Pulmonary artery endothelial cell (primary cell): ENCODE measurements around the gene PCDHGB1. TPM values are rescaled to one million over a fixed set of nuclear protein-coding genes. Genes with fewer than 3 reads are reported as not detected.
"Not testable (repeated sequence)": the region's sequence is repeated elsewhere in the genome, so short reads cannot be mapped to it uniquely, and the experiment has no call there.

Experiments
- DNase-seq: peaks from one replicate; pipeline ENCODE4 v3.0.0-alpha.2; 2011; ENCODE audit warnings: low read depth, low spot score
- total RNA-seq: library from RNA; depleted of rRNA; stranded (reverse); fragments of >200 nt; gene quantifications from 2 replicates; pipeline ENCODE4 v1.2.3, GENCODE V29; 2014

PCDHGB1 gene
- total RNA-seq, 1 donor from 2014 or later, result 0.59 TPM

GRCh38 chr5:141382469-141383294 lies 32.8 kb downstream of the PCDHGB1 start, which contains the start of gene PCDHGA7:
Gene PCDHGA7 (plus strand): TSS chr5:141382742. CDS start chr5:141382900, 158 bp downstream.
- no peak for DNase-seq

GRCh38 chr5:141383345-141383744 lies 33.4 kb downstream of the PCDHGB1 start:
- DNase-seq, result no peak

- no peak for DNase-seq
These were observed 34.8 kb downstream of the PCDHGB1 start for GRCh38 chr5:141384471-141385267.

GRCh38 chr5:141387557-141388311 lies 37.8 kb downstream of the PCDHGB1 start, which contains the start of gene PCDHGB4:
Gene PCDHGB4 (plus strand): TSS chr5:141387698. CDS start chr5:141387885, 187 bp downstream.
- not testable (repeated sequence) for DNase-seq

- DNase-seq, result no peak
These were observed 38.8 kb downstream of the PCDHGB1 start for GRCh38 chr5:141388661-141389060.

GRCh38 chr5:141389153-141390042 lies 39.5 kb downstream of the PCDHGB1 start:
- no peak for DNase-seq

- no peak for DNase-seq
These were observed 42.7 kb downstream of the PCDHGB1 start, which contains the start of gene PCDHGA8 for GRCh38 chr5:141392429-141393198. Gene PCDHGA8 (plus strand): TSS chr5:141392633. CDS start chr5:141392814, 181 bp downstream.

- no peak for DNase-seq
These were observed 43.4 kb downstream of the PCDHGB1 start for GRCh38 chr5:141393267-141393666.

- not testable (repeated sequence) for DNase-seq
These were observed 44.7 kb downstream of the PCDHGB1 start for GRCh38 chr5:141394401-141395187.

GRCh38 chr5:141397756-141398551 lies 48.1 kb downstream of the PCDHGB1 start, which contains the start of gene PCDHGB5:
Gene PCDHGB5 (plus strand): TSS chr5:141397947. CDS start chr5:141398128, 181 bp downstream.
- not testable (repeated sequence) for DNase-seq

GRCh38 chr5:141398608-141399007 lies 48.7 kb downstream of the PCDHGB1 start:
- no peak for DNase-seq

- DNase-seq, result no peak
These were observed 49.8 kb downstream of the PCDHGB1 start for GRCh38 chr5:141399555-141400258.

Other genes starting within 250 kb of the PCDHGB1 start
- gene PCDHB3, start 249.6 kb upstream of the PCDHGB1 start, total RNA-seq, result 0.20 and 0.35 TPM in 2 replicates
- 0.04 and 0.07 TPM in 2 replicates for gene PCDHB4, start 228.3 kb upstream of the PCDHGB1 start, total RNA-seq
- gene PCDHB5, start 214.9 kb upstream of the PCDHGB1 start, total RNA-seq, result 0.39 and 0.53 TPM in 2 replicates
- gene PCDHB6, start 200.0 kb upstream of the PCDHGB1 start, total RNA-seq, result 0.04 and 0.07 TPM in 2 replicates
- gene PCDHB7, start 177.5 kb upstream of the PCDHGB1 start, total RNA-seq, result 0.28 and 0.40 TPM in 2 replicates
- 0.04 and 0.07 TPM in 2 replicates for gene PCDHB8, start 172.3 kb upstream of the PCDHGB1 start, total RNA-seq
- under 0.01 and 0.13 TPM in 2 replicates for gene PCDHB16, start 167.7 kb upstream of the PCDHGB1 start, total RNA-seq
- gene PCDHB9, start 162.9 kb upstream of the PCDHGB1 start, total RNA-seq, result 0.04 and 0.07 TPM in 2 replicates
- 0.33 and 0.46 TPM in 2 replicates for gene PCDHB10, start 157.7 kb upstream of the PCDHGB1 start, total RNA-seq
- gene PCDHB11, start 150.5 kb upstream of the PCDHGB1 start, total RNA-seq, result 0.13 and 0.25 TPM in 2 replicates
- gene PCDHB12, start 141.4 kb upstream of the PCDHGB1 start, total RNA-seq, result 0.21 and 0.33 TPM in 2 replicates
- gene PCDHB13, start 136.2 kb upstream of the PCDHGB1 start, total RNA-seq, result 0.33 and 0.99 TPM in 2 replicates
- 0.53 and 0.78 TPM in 2 replicates for gene PCDHB14, start 126.8 kb upstream of the PCDHGB1 start, total RNA-seq
- gene PCDHB15, start 104.7 kb upstream of the PCDHGB1 start, total RNA-seq, result 0.26 and 0.95 TPM in 2 replicates
- gene SLC25A2, start 46.0 kb upstream of the PCDHGB1 start, total RNA-seq, result 0.13 and 0.32 TPM in 2 replicates
- gene TAF7, start 29.3 kb upstream of the PCDHGB1 start, total RNA-seq, result 70.7 and 109 TPM in 2 replicates
- gene PCDHGA1, start 19.6 kb upstream of the PCDHGB1 start, total RNA-seq, result 0.20 and 0.28 TPM in 2 replicates
- gene PCDHGA2, start 11.3 kb upstream of the PCDHGB1 start, total RNA-seq, result 0.79 and 0.92 TPM in 2 replicates
- gene PCDHGA3, start 6.3 kb upstream of the PCDHGB1 start, total RNA-seq, result 0.21 and 0.26 TPM in 2 replicates
- 2.0 and 3.5 TPM in 2 replicates for gene PCDHGA4, start 4.9 kb downstream of the PCDHGB1 start, total RNA-seq
- 1.3 TPM in 2 replicates for gene PCDHGB2, start 9.9 kb downstream of the PCDHGB1 start, total RNA-seq
- gene PCDHGA5, start 14.1 kb downstream of the PCDHGB1 start, total RNA-seq, result 0.35 and 0.40 TPM in 2 replicates
- 1.3 and 1.6 TPM in 2 replicates for gene PCDHGB3, start 20.1 kb downstream of the PCDHGB1 start, total RNA-seq
- gene PCDHGA6, start 23.8 kb downstream of the PCDHGB1 start, total RNA-seq, result 1.3 and 1.4 TPM in 2 replicates
- gene PCDHGA7, start 32.6 kb downstream of the PCDHGB1 start, total RNA-seq, result 0.59 and 0.95 TPM in 2 replicates
- gene PCDHGB4, start 37.6 kb downstream of the PCDHGB1 start, total RNA-seq, result 9.3 and 12.4 TPM in 2 replicates
- 0.46 and 0.95 TPM in 2 replicates for gene PCDHGA8, start 42.5 kb downstream of the PCDHGB1 start, total RNA-seq
- gene PCDHGB5, start 47.8 kb downstream of the PCDHGB1 start, total RNA-seq, result 8.7 and 12.3 TPM in 2 replicates
- 1.2 and 1.8 TPM in 2 replicates for gene PCDHGA9, start 52.7 kb downstream of the PCDHGB1 start, total RNA-seq
- gene PCDHGB6, start 57.9 kb downstream of the PCDHGB1 start, total RNA-seq, result 2.0 and 2.1 TPM in 2 replicates
- gene PCDHGA10, start 62.9 kb downstream of the PCDHGB1 start, total RNA-seq, result 3.1 and 4.0 TPM in 2 replicates
- gene PCDHGB7, start 67.6 kb downstream of the PCDHGB1 start, total RNA-seq, result 4.8 and 6.1 TPM in 2 replicates
- gene PCDHGA11, start 71.0 kb downstream of the PCDHGB1 start, total RNA-seq, result 8.7 and 11.1 TPM in 2 replicates
- gene PCDHGA12, start 80.4 kb downstream of the PCDHGB1 start, total RNA-seq, result 5.1 and 8.7 TPM in 2 replicates
- 9.0 and 14.7 TPM in 2 replicates for gene PCDHGC3, start 125.9 kb downstream of the PCDHGB1 start, total RNA-seq
- 0.40 and 0.95 TPM in 2 replicates for gene PCDHGC4, start 134.9 kb downstream of the PCDHGB1 start, total RNA-seq
- gene PCDHGC5, start 139.0 kb downstream of the PCDHGB1 start, total RNA-seq, result 0.33 and 0.53 TPM in 2 replicates